HEK293 (cell line): Measurements from ENCODE around the gene PRDM10.

ENCODE experiments used
- CTCF ChIA-PET: fragments of 350-600 bp; formaldehyde crosslinking; extraction: SDS; loops from one replicate; lab custom pipeline; 2021; ENCODE audit warnings: antibody characterized with exemption; lab: Yijun Ruan, JAX
- POLR2A ChIA-PET: fragments of 300-600 bp; formaldehyde crosslinking; extraction: SDS; loops from one replicate; lab custom pipeline; 2020; ENCODE audit warnings: antibody characterized with exemption, inconsistent platforms; lab: Yijun Ruan, JAX
- H3K27ac ChIP-seq: fragments of 200-500 bp; sonication (Bioruptor generic); 2 replicates; pipeline ENCODE4 v1.5.1; 2014; ENCODE audit warnings: low read depth, low read length, control low read depth, inconsistent platforms; ENCODE audit errors: extremely low read depth
- H3K36me3 ChIP-seq, 2 experiments: fragments of 200-500 bp in 1 of 2; sonication (Bioruptor generic) in 1 of 2; 1 replicate in 1 of 2; 2 replicates in 1 of 2; pipeline ENCODE4 v1.5.1; 2014 to 2017; ENCODE audit warnings: inconsistent platforms in 2 of 2, low read length in 2 of 2; ENCODE audit not compliant: control insufficient read depth in 2 of 2, insufficient read depth in 1 of 2
- H3K4me1 ChIP-seq: fragments of 200-500 bp; sonication (Bioruptor generic); 2 replicates; pipeline ENCODE4 v1.5.1; 2014; ENCODE audit warnings: mild to moderate bottlenecking, low read length, inconsistent platforms; ENCODE audit not compliant: control insufficient read depth, insufficient read depth
- H3K4me3 ChIP-seq: 2 replicates; pipeline ENCODE4 v1.5.1; 2011; ENCODE audit warnings: low read depth, mild to moderate bottlenecking, control low read depth, low read length, moderate library complexity
- H3K9me3 ChIP-seq: fragments of 200-500 bp; sonication (Bioruptor generic); 2 replicates; pipeline ENCODE4 v1.5.1; 2014; ENCODE audit warnings: low read depth, low read length, inconsistent platforms; ENCODE audit not compliant: control insufficient read depth, insufficient read depth
- EGR2 ChIP-seq: fragments of 450-650 bp; formaldehyde crosslinking; IDR thresholded peaks from 2 replicates; pipeline ENCODE4 v1.5.1; 2016; ENCODE audit warnings: low read depth, missing biosample characterization, missing genetic modification characterization
- FEZF1 ChIP-seq: fragments of 450-650 bp; formaldehyde crosslinking; IDR thresholded peaks from 2 replicates; pipeline ENCODE4 v1.5.1; 2016; ENCODE audit warnings: missing biosample characterization, missing genetic modification characterization
- GLI4 ChIP-seq: fragments of 450-650 bp; formaldehyde crosslinking; IDR thresholded peaks from 2 replicates; pipeline ENCODE4 v1.5.1; 2016; ENCODE audit warnings: missing biosample characterization, missing genetic modification characterization
- SP2 ChIP-seq: fragments of 450-650 bp; formaldehyde crosslinking; IDR thresholded peaks from 2 replicates; pipeline ENCODE4 v1.5.1; 2016; ENCODE audit warnings: missing biosample characterization, missing genetic modification characterization
- ZNF16 ChIP-seq: fragments of 450-650 bp; formaldehyde crosslinking; IDR thresholded peaks from 2 replicates; pipeline ENCODE4 v1.5.1; 2016; ENCODE audit warnings: low read depth, missing biosample characterization, missing genetic modification characterization
- ZNF211 ChIP-seq: fragments of 450-650 bp; formaldehyde crosslinking; IDR thresholded peaks from 2 replicates; pipeline ENCODE4 v1.5.1; 2016; ENCODE audit warnings: low read depth, missing biosample characterization, missing genetic modification characterization
- ZNF223 ChIP-seq: fragments of 450-650 bp; formaldehyde crosslinking; IDR thresholded peaks from 2 replicates; pipeline ENCODE4 v1.5.1; 2016; ENCODE audit warnings: missing biosample characterization, missing genetic modification characterization
- ZNF248 ChIP-seq: fragments of 450-650 bp; formaldehyde crosslinking; IDR thresholded peaks from 2 replicates; pipeline ENCODE4 v1.5.1; 2017; ENCODE audit warnings: missing biosample characterization, missing genetic modification characterization
- ZNF341 ChIP-seq: fragments of 450-650 bp; formaldehyde crosslinking; IDR thresholded peaks from 2 replicates; pipeline ENCODE4; 2016; ENCODE audit warnings: low read depth, missing biosample characterization, missing genetic modification characterization
- ZNF37A ChIP-seq: fragments of 450-650 bp; IDR thresholded peaks from 2 replicates; pipeline ENCODE4 v1.5.1; 2018; ENCODE audit warnings: missing biosample characterization, missing genetic modification characterization
- ZNF529 ChIP-seq: fragments of 450-650 bp; formaldehyde crosslinking; IDR thresholded peaks from 2 replicates; pipeline ENCODE4 v1.5.1; 2017; ENCODE audit warnings: missing genetic modification characterization, missing biosample characterization; ENCODE audit not compliant: insufficient replicate concordance
- ZNF629 ChIP-seq: fragments of 450-650 bp; formaldehyde crosslinking; IDR thresholded peaks from 2 replicates; pipeline ENCODE4 v1.5.1; 2017; ENCODE audit warnings: missing biosample characterization, missing genetic modification characterization
- ZNF701 ChIP-seq: fragments of 450-650 bp; formaldehyde crosslinking; IDR thresholded peaks from 2 replicates; pipeline ENCODE4 v1.5.1; 2016; ENCODE audit warnings: missing biosample characterization, missing genetic modification characterization
- ZSCAN30 ChIP-seq: fragments of 450-650 bp; IDR thresholded peaks from 2 replicates; pipeline ENCODE4 v1.5.1; 2018; ENCODE audit warnings: missing biosample characterization, mild to moderate bottlenecking, missing genetic modification characterization, moderate library complexity
- TF ChIP-seq, protein P1 (sequence below): fragments of 450-650 bp; formaldehyde crosslinking; IDR thresholded peaks from 2 replicates; pipeline ENCODE4 v1.5.1; 2016; ENCODE audit warnings: missing biosample characterization, missing genetic modification characterization, borderline replicate concordance
- TF ChIP-seq, protein P2 (sequence below): fragments of 450-650 bp; formaldehyde crosslinking; IDR thresholded peaks from 2 replicates; pipeline ENCODE4 v1.5.0; 2017; ENCODE audit warnings: missing biosample characterization, missing genetic modification characterization, borderline replicate concordance
- TF ChIP-seq, protein P3 (sequence below): fragments of 450-650 bp; formaldehyde crosslinking; IDR thresholded peaks from 2 replicates; pipeline ENCODE4 v1.5.1; 2017; ENCODE audit warnings: missing biosample characterization, missing genetic modification characterization

Gene PRDM10

DNA sequence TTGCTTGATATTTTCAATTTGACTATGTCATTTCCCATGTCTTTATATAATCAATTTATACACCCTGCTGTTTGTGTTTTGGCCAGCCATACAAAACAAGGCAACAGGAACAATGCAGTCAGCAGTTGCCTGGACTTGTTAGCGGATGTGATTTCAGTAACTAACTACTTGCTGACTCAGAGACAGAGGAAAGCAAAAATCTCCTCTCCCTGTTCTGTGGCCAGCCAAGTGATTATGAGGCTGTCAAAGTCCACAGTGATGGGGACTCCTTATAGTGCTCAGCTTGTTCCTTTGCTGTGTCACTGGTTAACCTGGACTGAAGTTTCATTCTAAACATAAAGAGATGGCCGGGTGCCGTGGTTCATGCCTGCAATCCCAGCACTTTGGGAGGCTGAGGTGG lies 34.4 kb upstream of the PRDM10 start (continued):
- TF ChIP-seq, protein P1, sequence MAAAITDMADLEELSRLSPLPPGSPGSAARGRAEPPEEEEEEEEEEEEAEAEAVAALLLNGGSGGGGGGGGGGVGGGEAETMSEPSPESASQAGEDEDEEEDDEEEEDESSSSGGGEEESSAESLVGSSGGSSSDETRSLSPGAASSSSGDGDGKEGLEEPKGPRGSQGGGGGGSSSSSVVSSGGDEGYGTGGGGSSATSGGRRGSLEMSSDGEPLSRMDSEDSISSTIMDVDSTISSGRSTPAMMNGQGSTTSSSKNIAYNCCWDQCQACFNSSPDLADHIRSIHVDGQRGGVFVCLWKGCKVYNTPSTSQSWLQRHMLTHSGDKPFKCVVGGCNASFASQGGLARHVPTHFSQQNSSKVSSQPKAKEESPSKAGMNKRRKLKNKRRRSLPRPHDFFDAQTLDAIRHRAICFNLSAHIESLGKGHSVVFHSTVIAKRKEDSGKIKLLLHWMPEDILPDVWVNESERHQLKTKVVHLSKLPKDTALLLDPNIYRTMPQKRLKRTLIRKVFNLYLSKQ (tag by site-specific recombination), result no peak
- TF ChIP-seq, protein P2, sequence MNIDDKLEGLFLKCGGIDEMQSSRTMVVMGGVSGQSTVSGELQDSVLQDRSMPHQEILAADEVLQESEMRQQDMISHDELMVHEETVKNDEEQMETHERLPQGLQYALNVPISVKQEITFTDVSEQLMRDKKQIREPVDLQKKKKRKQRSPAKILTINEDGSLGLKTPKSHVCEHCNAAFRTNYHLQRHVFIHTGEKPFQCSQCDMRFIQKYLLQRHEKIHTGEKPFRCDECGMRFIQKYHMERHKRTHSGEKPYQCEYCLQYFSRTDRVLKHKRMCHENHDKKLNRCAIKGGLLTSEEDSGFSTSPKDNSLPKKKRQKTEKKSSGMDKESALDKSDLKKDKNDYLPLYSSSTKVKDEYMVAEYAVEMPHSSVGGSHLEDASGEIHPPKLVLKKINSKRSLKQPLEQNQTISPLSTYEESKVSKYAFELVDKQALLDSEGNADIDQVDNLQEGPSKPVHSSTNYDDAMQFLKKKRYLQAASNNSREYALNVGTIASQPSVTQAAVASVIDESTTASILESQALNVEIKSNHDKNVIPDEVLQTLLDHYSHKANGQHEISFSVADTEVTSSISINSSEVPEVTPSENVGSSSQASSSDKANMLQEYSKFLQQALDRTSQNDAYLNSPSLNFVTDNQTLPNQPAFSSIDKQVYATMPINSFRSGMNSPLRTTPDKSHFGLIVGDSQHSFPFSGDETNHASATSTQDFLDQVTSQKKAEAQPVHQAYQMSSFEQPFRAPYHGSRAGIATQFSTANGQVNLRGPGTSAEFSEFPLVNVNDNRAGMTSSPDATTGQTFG, result no peak
- TF ChIP-seq ZNF629 (tag by site-specific recombination) (no peak), ZNF211 (tag by site-specific recombination) (no peak), ZNF16 (tag by site-specific recombination) (no peak), SP2 (tag by site-specific recombination) (no peak), ZNF529 (tag by site-specific recombination) (no peak)
- TF ChIP-seq, all 188 proteins: peak for 0

DNA sequence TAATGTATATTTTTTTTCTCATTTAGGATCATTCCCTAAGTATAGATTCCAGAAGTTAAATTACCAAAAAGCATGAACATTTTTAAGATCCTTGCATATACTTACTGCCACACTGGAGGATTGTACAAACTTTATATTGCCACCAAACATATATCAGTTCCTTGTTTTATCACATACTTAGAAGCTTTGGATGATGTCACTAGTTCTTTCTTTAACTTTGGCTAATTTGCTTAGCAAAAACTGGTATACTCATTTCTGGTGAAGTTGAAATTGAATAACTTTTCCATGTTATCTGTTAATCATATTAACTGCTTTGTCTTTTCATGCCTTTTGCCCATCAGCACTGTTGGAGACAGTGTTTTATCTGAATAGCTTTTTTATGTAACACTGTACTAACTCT lies 31.6 kb upstream of the PRDM10 start:
- TF ChIP-seq FEZF1, result no peak
- TF ChIP-seq, protein P3, sequence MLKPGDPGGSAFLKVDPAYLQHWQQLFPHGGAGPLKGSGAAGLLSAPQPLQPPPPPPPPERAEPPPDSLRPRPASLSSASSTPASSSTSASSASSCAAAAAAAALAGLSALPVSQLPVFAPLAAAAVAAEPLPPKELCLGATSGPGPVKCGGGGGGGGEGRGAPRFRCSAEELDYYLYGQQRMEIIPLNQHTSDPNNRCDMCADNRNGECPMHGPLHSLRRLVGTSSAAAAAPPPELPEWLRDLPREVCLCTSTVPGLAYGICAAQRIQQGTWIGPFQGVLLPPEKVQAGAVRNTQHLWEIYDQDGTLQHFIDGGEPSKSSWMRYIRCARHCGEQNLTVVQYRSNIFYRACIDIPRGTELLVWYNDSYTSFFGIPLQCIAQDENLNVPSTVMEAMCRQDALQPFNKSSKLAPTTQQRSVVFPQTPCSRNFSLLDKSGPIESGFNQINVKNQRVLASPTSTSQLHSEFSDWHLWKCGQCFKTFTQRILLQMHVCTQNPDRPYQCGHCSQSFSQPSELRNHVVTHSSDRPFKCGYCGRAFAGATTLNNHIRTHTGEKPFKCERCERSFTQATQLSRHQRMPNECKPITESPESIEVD (tag by site-specific recombination), result 0 out of 2 replicates have a peak, but pooled peaks have one; percentile 27
- no peak for TF ChIP-seq ZNF37A (tag by site-specific recombination)
- TF ChIP-seq, all 188 proteins: peak for 1
- no peak overlapping the region for H3K27ac ChIP-seq
- H3K4me3 ChIP-seq, result no peak overlapping the region
- H3K36me3 ChIP-seq, result no peaks in the 10 kb centered on the region
- H3K9me3 ChIP-seq, result no peaks in the 10 kb centered on the region
- CTCF ChIA-PET, result no interaction called here
- POLR2A ChIA-PET, result no interaction called here
- no peaks in the 10 kb centered on the region for H3K4me1 ChIP-seq

DNA sequence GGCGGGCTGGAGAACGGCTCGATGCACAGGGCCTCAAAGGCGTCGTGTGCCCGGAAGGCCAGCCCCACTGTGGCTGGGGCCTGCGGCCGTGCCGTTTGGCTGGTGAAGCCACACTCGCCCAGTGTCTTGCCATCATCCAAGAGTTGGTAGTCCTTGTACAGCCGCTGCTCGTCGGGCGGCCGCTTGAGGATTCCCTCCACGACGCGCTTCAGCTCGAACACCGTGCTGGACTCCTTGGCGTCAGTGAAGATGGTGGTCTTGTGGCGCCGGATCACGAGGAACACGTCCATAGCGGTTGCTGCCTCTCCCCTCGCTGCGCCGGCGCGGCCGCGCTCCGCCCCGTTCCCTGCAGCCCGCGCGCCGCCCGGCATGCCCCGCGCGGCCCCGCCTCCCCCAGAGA lies 30.3 kb upstream of the PRDM10 start:
- no peak for TF ChIP-seq ZNF701
- Histone ChIP-seq H3K4me1 (no peaks in the 10 kb centered on the region), H3K36me3 (no peaks in the 10 kb centered on the region), H3K4me3 (no peak overlapping the region), H3K27ac (no peak overlapping the region), H3K9me3 (no peaks in the 10 kb centered on the region)
- ChIA-PET CTCF (no interaction called here), POLR2A (no interaction called here)

DNA sequence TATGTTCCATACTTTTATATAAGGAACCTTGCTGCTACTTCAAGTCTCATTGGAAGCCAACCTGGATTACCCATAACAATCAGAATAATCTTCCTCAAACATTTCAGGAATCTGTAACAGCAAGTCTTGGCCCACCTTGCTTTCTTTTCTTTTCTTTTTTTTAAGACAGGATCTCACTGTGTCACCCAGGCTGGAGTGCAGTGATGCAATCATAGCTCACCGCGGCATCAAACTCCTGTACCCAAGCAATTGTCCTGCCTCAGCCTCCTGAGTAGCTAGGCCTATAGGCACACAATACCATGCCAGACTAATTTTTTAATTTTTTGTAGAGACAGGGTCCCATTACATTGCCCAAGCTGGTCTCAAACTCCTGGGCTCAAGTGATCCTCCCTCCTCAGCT lies 29.3 kb upstream of the PRDM10 start:
- ChIA-PET CTCF (interaction anchor here (0.7 to 1.0 kb wide), 2 partner anchors 40 to 46 kb away, joined by 3 read pairs; no protein-coding TSS in a partner anchor), POLR2A (interaction anchor here (1.3 kb wide), 1 partner anchor 38 kb away, joined by 3 read pairs; the partner anchor contains the start of gene APLP2)
- H3K4me1 ChIP-seq, result no peaks in the 10 kb centered on the region
- TF ChIP-seq ZNF248 (tag by site-specific recombination), result no peak
- TF ChIP-seq ZNF341 (tag by site-specific recombination), result no peak
- TF ChIP-seq GLI4, result no peak
- TF ChIP-seq ZSCAN30 (tag by site-specific recombination), result no peak
- no peak for TF ChIP-seq EGR2
- TF ChIP-seq ZNF223 (tag by site-specific recombination), result no peak
- no peaks in the 10 kb centered on the region for H3K9me3 ChIP-seq
- H3K4me3 ChIP-seq, result no peak overlapping the region
- H3K36me3 ChIP-seq, result no peaks in the 10 kb centered on the region
- H3K27ac ChIP-seq, result no peak overlapping the region
